Subcutaneous abdominal adipose tissue (tissue), 5 donors: ENCODE measurements around the gene TBCA.
"Not testable (repeated sequence)": the region's sequence is repeated elsewhere in the genome, so short reads cannot be mapped to it uniquely, and the experiment has no call there.

Source experiments
- H3K27ac ChIP-seq: one replicate; pipeline ENCODE4 v1.7.0; 2013; ENCODE audit warnings: low read depth, mild to moderate bottlenecking, inconsistent platforms, low read length, moderate library complexity
- H3K27me3 ChIP-seq, 5 donors: one replicate each; pipeline ENCODE4 v1.7.0; 2013; ENCODE audit warnings: low read length in 5 of 5, inconsistent platforms in 1 of 5; ENCODE audit not compliant: control insufficient read depth in 5 of 5, insufficient read depth in 4 of 5
- H3K36me3 ChIP-seq, 5 donors: one replicate each; pipeline ENCODE4 v1.7.0; 2013; ENCODE audit warnings: low read length in 5 of 5; ENCODE audit not compliant: control insufficient read depth in 5 of 5, insufficient read depth in 5 of 5
- H3K4me1 ChIP-seq, 5 donors: one replicate each; pipeline ENCODE4 v1.7.0; 2013; ENCODE audit warnings: low read length in 5 of 5, mild to moderate bottlenecking in 3 of 5, moderate library complexity in 1 of 5; ENCODE audit not compliant: control insufficient read depth in 5 of 5, insufficient read depth in 5 of 5
- H3K4me3 ChIP-seq, 5 donors: one replicate each; pipeline ENCODE4 v1.7.0; 2013; ENCODE audit warnings: low read length in 5 of 5, low read depth in 1 of 5
- H3K9ac ChIP-seq, 5 donors: one replicate each; pipeline ENCODE4 v1.7.0; 2013; ENCODE audit warnings: low read length in 5 of 5, mild to moderate bottlenecking in 4 of 5, moderate library complexity in 3 of 5
- H3K9me3 ChIP-seq, 5 donors: one replicate each; pipeline ENCODE4 v1.7.0; 2013; ENCODE audit warnings: low read length in 5 of 5; ENCODE audit not compliant: control insufficient read depth in 5 of 5
- donor health status: healthy.
- donor health status: healthy.
- donor health status: healthy.
- donor health status: healthy.
- donor health status: healthy.

TBCA gene

DNA sequence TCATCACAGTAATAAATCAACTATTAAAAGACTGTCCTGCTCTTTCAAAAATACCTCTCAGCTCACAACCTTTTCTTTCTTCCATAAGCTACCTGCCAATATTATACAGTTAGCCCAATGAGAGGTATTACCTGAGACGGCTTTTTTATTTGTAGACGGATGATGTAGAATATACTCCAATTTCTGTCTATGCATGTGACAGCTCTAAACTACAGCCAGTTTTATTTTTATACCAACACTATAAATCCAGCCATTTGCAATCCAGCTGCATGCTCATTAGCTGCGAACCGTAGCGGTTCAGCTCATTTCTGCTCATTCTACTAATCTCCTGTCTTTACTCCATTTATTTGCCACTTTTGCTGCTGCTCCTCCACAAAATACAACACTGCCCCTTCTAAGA, 51.2 kb downstream of the TBCA start:
- Histone ChIP-seq H3K36me3 (no peaks in the 10 kb centered on the region), H3K4me3 (no peak overlapping the region), H3K27ac (no peak overlapping the region), H3K4me1 (no peaks in the 10 kb centered on the region), H3K9ac (no peak overlapping the region), H3K27me3 (no peaks in the 10 kb centered on the region), H3K9me3 (no peaks in the 10 kb centered on the region)

DNA sequence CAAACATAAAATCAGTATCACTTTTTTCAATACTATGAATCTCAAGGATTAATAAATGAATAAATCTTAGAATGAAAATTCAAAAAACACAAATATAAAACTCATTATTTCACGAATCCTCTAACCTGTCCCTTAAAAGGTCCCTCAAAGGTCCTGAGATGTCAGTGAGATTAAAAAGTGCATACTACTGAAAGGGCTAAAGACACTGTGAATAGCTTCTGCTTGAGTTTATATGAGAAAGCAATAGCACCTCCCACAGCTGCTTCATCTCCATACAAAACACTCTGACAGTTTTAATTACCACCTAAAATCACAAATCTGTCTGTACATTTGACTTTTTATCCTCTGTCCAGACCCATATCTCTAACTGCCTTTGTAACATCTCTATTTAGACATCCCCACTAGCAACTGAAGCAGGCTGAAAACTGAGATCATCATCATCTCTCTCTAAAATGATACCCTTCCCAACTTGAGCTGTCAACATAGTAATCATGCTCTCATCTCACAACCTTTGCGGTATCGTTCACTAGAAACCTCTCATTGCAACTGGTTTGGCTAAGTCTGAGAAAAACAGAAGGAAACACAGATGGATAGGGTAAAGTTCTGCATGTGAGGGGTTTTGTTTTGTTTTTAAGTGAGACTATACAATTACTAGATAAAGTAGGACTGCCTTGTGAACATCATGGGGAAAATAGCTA, 56.3 kb downstream of the TBCA start:
- H3K27ac ChIP-seq: no peak overlapping the region
- H3K9me3 ChIP-seq: no peaks in the 10 kb centered on the region
- H3K4me1 ChIP-seq: no peaks in the 10 kb centered on the region
- H3K9ac ChIP-seq: no peak overlapping the region
- H3K36me3 ChIP-seq: no peaks in the 10 kb centered on the region
- no peaks in the 10 kb centered on the region for H3K27me3 ChIP-seq
- no peak overlapping the region for H3K4me3 ChIP-seq

DNA sequence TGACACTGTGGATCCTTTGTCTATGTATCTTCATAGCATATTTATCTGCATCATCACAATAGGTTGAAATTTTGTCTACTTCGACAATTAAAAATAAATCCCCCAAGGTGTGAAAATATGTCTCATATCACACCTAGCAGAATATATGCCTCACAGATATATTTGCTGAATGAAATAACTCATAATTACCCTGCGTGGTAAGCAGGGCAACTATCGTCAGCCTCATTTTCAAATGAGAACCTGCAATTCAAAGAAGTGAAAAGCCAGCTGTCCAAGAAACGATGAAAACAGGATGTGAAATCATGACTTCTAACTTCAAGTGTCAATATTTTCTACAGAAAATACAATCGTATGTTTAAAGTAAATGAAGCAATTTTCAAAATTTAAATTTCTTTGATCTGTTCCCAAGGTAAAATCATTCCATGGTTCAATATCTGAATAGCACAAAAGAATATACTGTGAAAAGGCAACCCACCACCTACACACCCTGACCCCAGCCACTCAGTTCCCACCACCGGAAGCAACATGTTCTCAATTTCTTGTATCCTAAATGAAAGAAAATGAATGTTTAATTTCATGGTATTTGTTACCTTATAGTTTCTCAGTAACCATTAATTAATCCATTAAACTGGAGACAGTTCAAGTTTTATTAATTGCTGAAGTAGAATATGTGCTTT, 57.1 kb downstream of the TBCA start:
- no peaks in the 10 kb centered on the region for H3K27me3 ChIP-seq
- no peaks in the 10 kb centered on the region for H3K9me3 ChIP-seq
- H3K4me3 ChIP-seq: no peak overlapping the region
- H3K36me3 ChIP-seq: no peaks in the 10 kb centered on the region
- no peak overlapping the region for H3K9ac ChIP-seq
- H3K27ac ChIP-seq: no peak overlapping the region
- no peaks in the 10 kb centered on the region for H3K4me1 ChIP-seq

DNA sequence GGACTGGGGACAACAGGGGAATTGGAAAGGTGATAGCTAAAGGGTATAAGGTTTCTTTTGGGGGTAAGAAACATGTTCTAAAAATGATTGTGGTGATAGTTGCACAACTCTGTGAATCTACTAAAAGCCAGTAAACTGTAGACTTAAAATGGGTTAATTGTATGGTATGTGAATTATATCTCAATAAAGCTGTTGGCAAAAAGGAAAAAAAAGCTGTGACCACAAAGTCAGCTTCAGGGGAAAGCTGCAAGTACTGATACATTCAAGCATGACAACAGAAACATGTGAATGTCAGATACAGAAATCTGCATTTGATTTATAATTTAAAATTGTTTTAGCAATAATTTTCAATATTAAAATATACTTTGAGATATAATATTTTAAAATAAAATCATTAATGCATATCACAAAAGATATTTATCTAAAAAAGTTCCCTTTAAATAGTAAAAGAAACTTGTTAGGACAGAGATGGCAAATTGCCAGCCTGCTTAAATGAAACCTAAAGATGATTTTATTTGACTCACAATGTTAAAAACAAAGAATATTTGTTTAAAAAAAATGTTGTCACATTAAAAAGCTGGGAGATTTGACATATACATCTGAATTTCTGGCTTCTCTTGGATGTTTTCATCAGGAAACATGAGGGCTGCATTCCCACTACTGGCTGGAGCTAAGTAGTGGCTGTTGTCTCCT, 66.0 kb downstream of the TBCA start:
- Histone ChIP-seq H3K36me3 (peaks cover 17 to 27% (median 26%) of the 10 kb centered on the region in 5 donors), H3K4me1 (no peaks in the 10 kb centered on the region), H3K27ac (no peak overlapping the region), H3K27me3 (no peaks in the 10 kb centered on the region), H3K9me3 (no peaks in the 10 kb centered on the region), H3K4me3 (no peak overlapping the region), H3K9ac (no peak overlapping the region)

DNA sequence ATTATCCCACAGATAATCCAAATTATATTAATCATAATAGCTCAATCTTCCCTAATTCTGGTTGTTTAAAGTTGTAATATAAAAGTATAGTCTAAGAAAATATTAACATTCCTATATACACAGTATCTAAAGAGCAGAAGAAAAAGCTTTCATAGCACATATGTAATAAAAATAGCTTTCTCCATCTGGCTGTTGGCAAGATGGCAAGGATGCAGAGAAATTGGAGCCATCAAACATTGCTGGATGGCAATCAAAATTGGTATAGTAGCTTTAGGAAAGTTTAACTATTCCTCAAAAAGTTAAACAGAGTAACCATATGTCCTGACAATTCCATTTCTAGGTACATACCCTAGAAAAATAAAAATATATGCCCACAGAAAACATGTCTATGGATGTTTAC, 66.8 kb downstream of the TBCA start:
- no peaks in the 10 kb centered on the region for H3K27me3 ChIP-seq
- H3K9me3 ChIP-seq: no peaks in the 10 kb centered on the region
- no peak overlapping the region for H3K4me3 ChIP-seq
- H3K9ac ChIP-seq: no peak overlapping the region
- no peak overlapping the region for H3K27ac ChIP-seq
- H3K36me3 ChIP-seq: peaks cover 24 to 35% (median 33%) of the 10 kb centered on the region in 5 donors
- no peaks in the 10 kb centered on the region for H3K4me1 ChIP-seq

DNA sequence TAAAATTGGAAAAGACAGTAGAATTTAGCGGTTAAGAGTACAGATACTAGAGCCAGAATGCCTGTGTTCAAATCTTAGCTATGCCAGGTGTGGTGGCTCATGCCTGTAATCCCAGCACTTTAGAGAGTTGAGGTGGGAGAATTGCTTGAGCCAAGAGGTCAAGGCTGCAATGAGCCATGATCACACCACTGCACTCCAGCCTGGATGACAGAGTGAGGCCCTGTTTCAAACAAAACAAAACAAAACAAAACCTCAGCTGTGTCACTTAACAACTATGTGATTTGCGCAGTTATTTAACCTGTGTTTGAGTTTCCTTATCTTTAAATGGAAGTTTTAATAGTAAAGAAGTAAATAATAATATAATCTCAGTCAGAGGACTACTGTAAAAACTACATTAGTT, 68.3 kb downstream of the TBCA start:
- Histone ChIP-seq H3K36me3 (peaks cover 32 to 48% (median 41%) of the 10 kb centered on the region in 5 donors), H3K4me3 (no peak overlapping the region), H3K9ac (no peak overlapping the region), H3K27me3 (no peaks in the 10 kb centered on the region), H3K9me3 (no peaks in the 10 kb centered on the region), H3K27ac (no peak overlapping the region), H3K4me1 (no peaks in the 10 kb centered on the region)

DNA sequence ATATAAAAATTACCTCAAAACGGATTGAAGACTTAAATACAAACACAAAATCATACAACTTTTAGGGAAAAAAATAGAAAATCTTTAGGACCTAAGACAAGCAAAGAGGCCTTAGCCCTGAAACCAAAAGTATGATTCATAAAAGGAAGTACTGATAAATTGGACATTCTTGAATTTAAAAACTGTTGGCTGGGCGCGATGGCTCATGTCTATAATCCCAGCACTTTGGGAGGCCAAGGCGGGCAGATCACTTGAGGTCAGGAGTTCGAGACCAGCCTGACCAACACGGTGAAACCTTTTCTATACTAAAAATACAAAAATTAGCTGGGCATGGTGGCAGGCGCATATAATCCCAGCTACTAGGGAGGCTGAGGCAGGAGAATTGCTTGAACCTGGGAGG, 76.6 kb downstream of the TBCA start:
- not testable (repeated sequence) for H3K9ac ChIP-seq, H3K27me3 ChIP-seq, H3K27ac ChIP-seq, H3K9me3 ChIP-seq, H3K4me3 ChIP-seq, H3K4me1 ChIP-seq
- peaks cover 17 to 40% (median 29%) of the 10 kb centered on the region in 5 donors for H3K36me3 ChIP-seq

DNA sequence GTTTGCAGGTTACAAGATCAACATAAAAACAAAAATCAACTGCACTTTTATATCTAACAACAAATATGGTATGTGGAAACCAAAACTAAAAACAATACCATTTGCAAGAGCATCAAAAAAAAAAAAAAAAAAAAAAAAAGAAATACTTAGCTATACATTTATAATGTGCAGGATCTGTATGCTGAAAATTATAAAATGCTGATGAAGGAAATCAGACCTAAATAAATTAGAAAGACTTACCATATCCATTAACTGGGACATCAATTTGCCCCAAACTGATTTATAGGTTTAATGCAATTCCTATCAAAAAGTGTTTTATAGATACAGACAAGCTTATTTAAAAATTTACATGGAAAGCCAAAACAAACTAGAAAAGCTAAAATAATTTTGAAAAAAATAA, 77.2 kb downstream of the TBCA start:
- Histone ChIP-seq H3K4me1 (no peaks in the 10 kb centered on the region), H3K36me3 (peaks cover 12 to 35% (median 22%) of the 10 kb centered on the region in 5 donors), H3K9ac (no peak overlapping the region), H3K9me3 (peaks cover 0 to 6% (median 0%) of the 10 kb centered on the region in 5 donors), H3K27me3 (no peaks in the 10 kb centered on the region), H3K27ac (no peak overlapping the region), H3K4me3 (no peak overlapping the region)

DNA sequence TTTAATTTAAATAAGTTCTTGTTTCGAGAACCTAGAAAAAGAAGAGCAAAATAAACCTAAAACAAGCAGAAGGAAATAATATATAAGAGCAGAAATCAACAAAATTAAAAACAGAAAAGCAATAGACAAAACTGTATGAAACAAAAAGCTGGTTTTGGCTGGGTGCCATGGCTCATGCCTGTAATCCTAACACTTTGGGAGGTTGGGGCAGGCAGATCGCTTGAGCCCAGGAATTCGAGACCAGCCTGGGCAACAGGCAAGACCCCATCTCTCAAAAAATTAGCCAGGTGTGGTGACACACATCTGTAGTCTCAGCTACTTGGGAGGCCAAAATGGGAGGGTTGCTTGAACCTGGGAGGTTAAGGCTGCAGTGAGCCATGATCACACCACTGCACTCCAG, 78.4 kb downstream of the TBCA start:
- Histone ChIP-seq H3K4me1 (no peaks in the 10 kb centered on the region), H3K27ac (no peak overlapping the region), H3K9ac (no peak overlapping the region), H3K9me3 (peaks cover 0 to 6% (median 0%) of the 10 kb centered on the region in 5 donors), H3K36me3 (peaks cover 9 to 28% (median 17%) of the 10 kb centered on the region in 5 donors), H3K27me3 (no peaks in the 10 kb centered on the region), H3K4me3 (no peak overlapping the region)

DNA sequence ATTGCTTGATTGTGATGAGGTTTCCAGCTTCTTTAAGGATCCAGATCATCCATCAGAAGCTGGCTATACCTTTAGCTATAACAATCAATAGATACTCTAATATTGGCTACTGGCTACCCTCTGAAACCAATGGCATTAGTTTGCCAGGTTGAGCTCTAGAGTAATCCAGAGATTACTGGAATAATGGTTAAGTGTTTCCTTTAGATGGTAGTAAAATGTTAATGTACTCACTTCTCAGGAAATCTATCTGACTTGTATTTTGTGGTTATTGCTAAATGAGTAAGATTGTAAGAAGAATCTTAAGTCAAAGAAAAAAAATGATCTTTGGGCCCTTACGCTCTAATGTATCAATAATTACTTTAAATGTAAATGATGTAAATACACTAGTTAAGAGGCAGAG, 80.0 kb downstream of the TBCA start:
- Histone ChIP-seq H3K4me3 (no peak overlapping the region), H3K9me3 (peaks cover 0 to 6% (median 0%) of the 10 kb centered on the region in 5 donors), H3K9ac (no peak overlapping the region), H3K36me3 (peaks cover 2 to 19% (median 6%) of the 10 kb centered on the region in 5 donors), H3K27me3 (no peaks in the 10 kb centered on the region), H3K4me1 (no peaks in the 10 kb centered on the region), H3K27ac (no peak overlapping the region)
